Esophagus squamous epithelium (tissue), 5 donors: ENCODE results near the gene C3. TPM values are rescaled to one million over a fixed set of nuclear protein-coding genes. Genes with fewer than 3 reads are reported as not detected.

Experiments used
- DNase-seq: peaks from one replicate; lab custom pipeline; 2025; lab: John Stamatoyannopoulos, UW
- H3K27ac ChIP-seq, 4 donors: fragments of 200-600 bp; sonication (generic); one replicate each; pipeline ENCODE4 v1.5.1; 2016 to 2019; ENCODE audit warnings: mild to moderate bottlenecking in 1 of 4
- H3K27me3 ChIP-seq, 4 donors: fragments of 200-600 bp; sonication (generic); 1 replicate in 3 of 4; 2 replicates in 1 of 4; pipeline versions ENCODE4 v1.5.1 to v1.6.0; 2017 to 2021; ENCODE audit warnings: antibody characterized with exemption in 1 of 4
- H3K36me3 ChIP-seq, 3 donors: fragments of 200-600 bp; sonication (generic); one replicate each; pipeline ENCODE4 v1.5.1; 2016 to 2019
- H3K4me1 ChIP-seq, 3 donors: fragments of 200-600 bp; sonication (generic); one replicate each; pipeline ENCODE4 v1.5.1; 2017 to 2019
- H3K4me3 ChIP-seq, 4 donors: fragments of 200-600 bp; sonication (generic); 1 replicate in 3 of 4; 2 replicates in 1 of 4; pipeline ENCODE4 v1.5.1; 2016 to 2019; ENCODE audit warnings: mild to moderate bottlenecking in 2 of 4, moderate library complexity in 1 of 4
- H3K9me3 ChIP-seq, 3 donors: fragments of 200-600 bp; sonication (generic); one replicate each; pipeline ENCODE4 v1.5.1; 2016 to 2019
- POLR2A ChIP-seq, 4 donors: fragments of 450-650 bp; IDR thresholded peaks; one replicate each; pipeline ENCODE4 v1.6.1; 2017; ENCODE audit warnings: antibody characterized with exemption in 4 of 4, mild to moderate bottlenecking in 4 of 4, moderate library complexity in 3 of 4
- WGBS, 2 donors: methylation state at CpG; one replicate each; pipeline ENCODE4 v1.1.5; 2018; 5-methylcytosine and 5-hydroxymethylcytosine counted together
- intact Hi-C: fragments of 100-400 bp; cut with DNase I; formaldehyde crosslinking; loops from one replicate; pipeline ENCODE4 v1.15.0; 2022
- total RNA-seq, 4 donors: library from RNA; depleted of rRNA; stranded (reverse); fragments of >200 nt; gene quantifications; one replicate each; pipeline ENCODE4 v1.1.0, GENCODE V29; 2016
- TF ChIP-seq, protein P1 (sequence below), 6 experiments: fragments of 450-650 bp in 4 of 6; fragments of 200-600 bp in 2 of 6; sonication (generic) in 2 of 6; IDR thresholded peaks; one replicate each; pipeline ENCODE4 v1.5.1; 2016 to 2019; ENCODE audit warnings: antibody characterized with exemption in 6 of 6, mild to moderate bottlenecking in 4 of 6, moderate library complexity in 4 of 6
- donor health status: DM: yes; HTN: yes; CAD: no.

The C3 gene
- total RNA-seq, 4 donors from 2014 or later: 12.0 to 501 (median 189) TPM

GRCh38 chr19:6693681-6694080 lies 26.8 kb downstream of the C3 start:
- H3K36me3 ChIP-seq: no peaks in the 10 kb centered on the region
- H3K27ac ChIP-seq: no peak overlapping the region
- H3K4me3 ChIP-seq: no peak overlapping the region
- no peak for TF ChIP-seq POLR2A (IDR thresholded peaks at IDR 0.05)
- TF ChIP-seq, protein P1, sequence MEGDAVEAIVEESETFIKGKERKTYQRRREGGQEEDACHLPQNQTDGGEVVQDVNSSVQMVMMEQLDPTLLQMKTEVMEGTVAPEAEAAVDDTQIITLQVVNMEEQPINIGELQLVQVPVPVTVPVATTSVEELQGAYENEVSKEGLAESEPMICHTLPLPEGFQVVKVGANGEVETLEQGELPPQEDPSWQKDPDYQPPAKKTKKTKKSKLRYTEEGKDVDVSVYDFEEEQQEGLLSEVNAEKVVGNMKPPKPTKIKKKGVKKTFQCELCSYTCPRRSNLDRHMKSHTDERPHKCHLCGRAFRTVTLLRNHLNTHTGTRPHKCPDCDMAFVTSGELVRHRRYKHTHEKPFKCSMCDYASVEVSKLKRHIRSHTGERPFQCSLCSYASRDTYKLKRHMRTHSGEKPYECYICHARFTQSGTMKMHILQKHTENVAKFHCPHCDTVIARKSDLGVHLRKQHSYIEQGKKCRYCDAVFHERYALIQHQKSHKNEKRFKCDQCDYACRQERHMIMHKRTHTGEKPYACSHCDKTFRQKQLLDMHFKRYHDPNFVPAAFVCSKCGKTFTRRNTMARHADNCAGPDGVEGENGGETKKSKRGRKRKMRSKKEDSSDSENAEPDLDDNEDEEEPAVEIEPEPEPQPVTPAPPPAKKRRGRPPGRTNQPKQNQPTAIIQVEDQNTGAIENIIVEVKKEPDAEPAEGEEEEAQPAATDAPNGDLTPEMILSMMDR (IDR thresholded peaks at IDR 0.05): no peak
- 74 to 78% methylated on average over 5 to 6 of the region's 7 CpGs for WGBS, 2 donors
- peaks cover 0 to 4% (median 0%) of the 10 kb centered on the region in 4 donors for H3K27me3 ChIP-seq
- no peak for DNase-seq
- no peaks in the 10 kb centered on the region for H3K9me3 ChIP-seq
- intact Hi-C loops: no loop called here
- no peaks in the 10 kb centered on the region for H3K4me1 ChIP-seq

GRCh38 chr19:6693056-6693471 lies 27.4 kb downstream of the C3 start:
- Histone ChIP-seq H3K27me3 (peaks cover 0 to 4% (median 0%) of the 10 kb centered on the region in 4 donors), H3K9me3 (no peaks in the 10 kb centered on the region), H3K4me1 (no peaks in the 10 kb centered on the region), H3K36me3 (no peaks in the 10 kb centered on the region), H3K27ac (no peak overlapping the region), H3K4me3 (no peak overlapping the region)
- intact Hi-C loops: no loop called here
- TF ChIP-seq POLR2A (IDR thresholded peaks at IDR 0.05): no peak
- TF ChIP-seq, protein P1 (IDR thresholded peaks at IDR 0.05): no peak
- 82% methylated on average over 4 of the region's 13 CpGs; no CpG with 5 or more reads in 1 of the 2 donors for WGBS, 2 donors
- no peak for DNase-seq

DNA sequence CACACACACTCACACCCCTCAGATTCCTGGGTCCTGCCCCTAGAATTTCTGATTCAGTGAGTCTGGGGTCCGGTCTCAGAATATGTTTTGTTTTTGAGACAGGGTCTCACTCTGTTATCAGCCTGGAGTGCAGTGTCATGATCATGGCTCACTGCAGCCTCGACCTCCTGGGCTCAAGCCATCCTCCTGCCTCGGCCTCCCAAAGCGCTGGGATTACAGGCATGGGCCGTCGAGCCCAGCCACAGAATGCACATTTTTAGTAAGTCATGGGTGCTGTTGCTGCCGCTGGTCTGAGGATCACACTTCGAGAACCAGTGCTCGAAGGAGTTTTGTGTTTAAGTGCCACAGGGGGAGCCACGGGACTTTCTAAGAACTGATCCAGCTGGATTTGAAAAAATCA lies 28.4 kb downstream of the C3 start:
- Histone ChIP-seq H3K27ac (no peak overlapping the region), H3K27me3 (peaks cover 0 to 4% (median 0%) of the 10 kb centered on the region in 4 donors), H3K9me3 (no peaks in the 10 kb centered on the region), H3K4me1 (no peaks in the 10 kb centered on the region), H3K4me3 (no peak overlapping the region), H3K36me3 (no peaks in the 10 kb centered on the region)
- whole genome bisulfite sequencing, 2 donors: 71 to 80% methylated on average over 5 to 8 of the region's 10 CpGs
- intact Hi-C loops: no loop called here
- TF ChIP-seq, protein P1 (IDR thresholded peaks at IDR 0.05): no peak
- no peak for TF ChIP-seq POLR2A (IDR thresholded peaks at IDR 0.05)
- DNase-seq: no peak

DNA sequence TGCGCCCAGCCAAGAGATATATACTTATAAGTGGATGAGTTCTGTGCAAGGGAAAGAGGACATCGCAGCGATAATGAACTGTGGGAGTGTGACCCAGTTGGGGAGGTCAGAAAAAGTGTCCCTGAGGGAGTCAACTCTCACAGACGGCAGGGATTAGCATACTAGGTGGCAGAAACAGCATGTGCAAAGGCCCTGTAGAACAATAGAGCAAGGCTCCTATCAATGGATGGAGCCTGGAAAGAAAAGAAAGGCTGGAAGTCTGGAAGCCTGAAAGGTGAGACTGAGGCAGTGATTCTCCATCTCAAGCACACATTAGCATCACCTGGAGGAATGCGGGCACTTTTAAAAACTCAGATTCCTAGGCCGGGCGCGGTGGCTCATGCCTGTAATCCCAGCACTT lies 29.1 kb downstream of the C3 start:
- WGBS, 2 donors: 82 to 90% methylated on average over 2 to 7 of the region's 8 CpGs

GRCh38 chr19:6690160-6690885 lies 30.1 kb downstream of the C3 start:
- DNase-seq: no peak
- H3K36me3 ChIP-seq: no peaks in the 10 kb centered on the region
- intact Hi-C loops: no loop called here
- no peaks in the 10 kb centered on the region for H3K9me3 ChIP-seq
- H3K4me1 ChIP-seq: no peaks in the 10 kb centered on the region
- WGBS, 2 donors: 74 to 89% methylated on average over 11 of the region's 11 CpGs
- H3K4me3 ChIP-seq: no peak overlapping the region
- H3K27ac ChIP-seq: no peak overlapping the region
- peaks cover 0 to 4% (median 0%) of the 10 kb centered on the region in 4 donors for H3K27me3 ChIP-seq
- TF ChIP-seq, protein P1 (IDR thresholded peaks at IDR 0.05): no peak
- TF ChIP-seq POLR2A (IDR thresholded peaks at IDR 0.05): no peak

More for the DNA sequence above, 29.1 kb downstream of the C3 start:
- no peak for DNase-seq
- H3K27me3 ChIP-seq: peaks cover 0 to 4% (median 0%) of the 10 kb centered on the region in 4 donors
- TF ChIP-seq, protein P1 (IDR thresholded peaks at IDR 0.05): no peak
- no peak overlapping the region for H3K4me3 ChIP-seq
- no peaks in the 10 kb centered on the region for H3K36me3 ChIP-seq
- intact Hi-C loops: no loop called here
- no peaks in the 10 kb centered on the region for H3K4me1 ChIP-seq
- H3K27ac ChIP-seq: no peak overlapping the region
- no peaks in the 10 kb centered on the region for H3K9me3 ChIP-seq
